ENCODE data around the gene RAB38. TPM values are rescaled to one million over a fixed set of nuclear protein-coding genes. Genes with fewer than 3 reads are reported as not detected.

The RAB38 gene
- total and polyA plus RNA-seq, 2 donors from 2014 or later = 5.2 to 8.1 TPM

DNA sequence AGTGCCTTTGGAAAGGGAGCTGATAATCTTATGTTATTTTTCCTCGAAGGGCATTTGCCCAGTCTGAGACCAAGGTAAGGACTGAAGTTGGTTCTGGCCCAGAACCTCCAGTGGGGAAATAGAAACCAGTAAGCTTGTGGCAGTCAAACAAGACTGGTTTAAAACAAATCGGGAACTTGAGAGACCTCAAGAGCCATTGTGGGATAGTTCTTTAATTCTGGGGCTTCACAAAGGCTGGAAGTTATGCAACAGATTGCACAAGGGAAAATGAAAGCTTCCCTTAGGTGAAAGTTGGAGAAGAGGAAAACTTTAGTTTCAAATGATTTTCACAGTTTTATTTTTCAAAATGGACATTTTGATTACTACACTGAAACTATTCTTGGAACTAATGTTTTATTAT lies 33.5 kb upstream of the RAB38 start:
- DNase-seq = no peak
- FAIRE-seq = no peak

DNA sequence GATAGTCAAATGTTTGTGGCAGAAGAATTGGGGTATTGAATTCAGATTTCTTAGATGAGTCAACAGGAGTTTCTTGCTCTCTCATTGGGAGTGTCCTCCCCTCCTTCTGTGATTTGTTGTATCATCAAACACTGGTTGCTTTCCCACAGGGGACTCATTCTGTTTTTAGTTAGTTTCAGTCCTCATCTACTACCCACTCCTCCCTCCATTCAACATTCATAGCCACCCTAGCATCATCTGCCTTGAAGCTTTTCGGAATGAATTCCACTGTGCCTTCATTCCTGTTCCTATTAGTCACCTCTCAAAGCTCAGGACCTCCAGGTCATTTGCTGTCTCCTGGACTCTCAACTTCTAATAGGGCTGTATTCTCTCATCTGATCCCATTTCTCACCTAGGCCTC lies 31.5 kb upstream of the RAB38 start:
- TF ChIP-seq, protein P1, sequence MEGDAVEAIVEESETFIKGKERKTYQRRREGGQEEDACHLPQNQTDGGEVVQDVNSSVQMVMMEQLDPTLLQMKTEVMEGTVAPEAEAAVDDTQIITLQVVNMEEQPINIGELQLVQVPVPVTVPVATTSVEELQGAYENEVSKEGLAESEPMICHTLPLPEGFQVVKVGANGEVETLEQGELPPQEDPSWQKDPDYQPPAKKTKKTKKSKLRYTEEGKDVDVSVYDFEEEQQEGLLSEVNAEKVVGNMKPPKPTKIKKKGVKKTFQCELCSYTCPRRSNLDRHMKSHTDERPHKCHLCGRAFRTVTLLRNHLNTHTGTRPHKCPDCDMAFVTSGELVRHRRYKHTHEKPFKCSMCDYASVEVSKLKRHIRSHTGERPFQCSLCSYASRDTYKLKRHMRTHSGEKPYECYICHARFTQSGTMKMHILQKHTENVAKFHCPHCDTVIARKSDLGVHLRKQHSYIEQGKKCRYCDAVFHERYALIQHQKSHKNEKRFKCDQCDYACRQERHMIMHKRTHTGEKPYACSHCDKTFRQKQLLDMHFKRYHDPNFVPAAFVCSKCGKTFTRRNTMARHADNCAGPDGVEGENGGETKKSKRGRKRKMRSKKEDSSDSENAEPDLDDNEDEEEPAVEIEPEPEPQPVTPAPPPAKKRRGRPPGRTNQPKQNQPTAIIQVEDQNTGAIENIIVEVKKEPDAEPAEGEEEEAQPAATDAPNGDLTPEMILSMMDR (IDR thresholded peaks at IDR 0.05; ENCODE audit: borderline replicate concordance, extremely low read depth, insufficient read depth) = no peak
- Histone ChIP-seq H3K4me1 (ENCODE audit: control insufficient read depth in 2 of 3, insufficient read depth in 2 of 3, low read depth in 1 of 3, low read length in 3 of 3) (no peaks in the 10 kb centered on the region), H3K9ac (ENCODE audit: low read length in 3 of 3) (no peak overlapping the region), H3K27me3 (ENCODE audit: control insufficient read depth, insufficient read depth, low read length) (no peaks in the 10 kb centered on the region), H3K4me3 (ENCODE audit: low read length in 3 of 3) (no peak overlapping the region), H3K36me3 (ENCODE audit: control insufficient read depth in 2 of 3, insufficient read depth in 3 of 3, low read length in 3 of 3) (no peaks in the 10 kb centered on the region), H3K27ac (ENCODE audit: low read depth in 2 of 2, low read length in 2 of 2) (no peak overlapping the region), H3K9me3 (ENCODE audit: control insufficient read depth in 2 of 3, insufficient read depth in 1 of 3, low read length in 3 of 3) (no peaks in the 10 kb centered on the region)
- FAIRE-seq (no peak), DNase-seq (no peak)
- intact Hi-C loops (cut with DNase I) = no loop called here

More for the DNA sequence above, 33.5 kb upstream of the RAB38 start:
- TF ChIP-seq, protein P1 (IDR thresholded peaks at IDR 0.05; ENCODE audit: borderline replicate concordance, extremely low read depth, insufficient read depth) = no peak
- no peak overlapping the region for H3K4me3 ChIP-seq (ENCODE audit: low read length in 3 of 3)
- no peaks in the 10 kb centered on the region for H3K36me3 ChIP-seq (ENCODE audit: control insufficient read depth in 2 of 3, insufficient read depth in 3 of 3, low read length in 3 of 3)
- no peaks in the 10 kb centered on the region for H3K9me3 ChIP-seq (ENCODE audit: control insufficient read depth in 2 of 3, insufficient read depth in 1 of 3, low read length in 3 of 3)
- no peak overlapping the region for H3K9ac ChIP-seq (ENCODE audit: low read length in 3 of 3)
- no peaks in the 10 kb centered on the region for H3K27me3 ChIP-seq (ENCODE audit: control insufficient read depth, insufficient read depth, low read length)
- H3K27ac ChIP-seq (ENCODE audit: low read depth in 2 of 2, low read length in 2 of 2) = no peak overlapping the region
- no peaks in the 10 kb centered on the region for H3K4me1 ChIP-seq (ENCODE audit: control insufficient read depth in 2 of 3, insufficient read depth in 2 of 3, low read depth in 1 of 3, low read length in 3 of 3)
- intact Hi-C loops (cut with DNase I) = no loop called here

DNA sequence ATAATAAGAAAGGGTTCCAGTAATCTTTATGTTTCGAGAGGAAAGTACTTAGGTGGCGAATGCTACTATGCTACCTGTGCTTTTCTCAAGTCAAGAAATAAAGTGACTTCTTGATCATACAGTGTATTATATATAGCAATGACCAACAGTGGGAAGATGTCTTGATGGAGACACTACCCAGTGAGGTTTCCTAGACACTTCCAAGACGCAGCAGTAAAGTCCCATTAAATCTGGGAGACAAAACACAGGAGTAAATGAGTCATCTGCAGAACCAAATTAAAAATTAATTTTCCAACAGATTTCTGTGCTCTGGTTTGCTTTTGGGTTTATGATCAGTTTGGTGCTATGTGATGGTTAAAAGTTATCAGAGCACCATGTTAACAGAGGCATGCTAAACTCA lies 29.1 kb upstream of the RAB38 start:
- Histone ChIP-seq H3K9me3 (ENCODE audit: control insufficient read depth in 2 of 3, insufficient read depth in 1 of 3, low read length in 3 of 3) (no peaks in the 10 kb centered on the region), H3K4me3 (ENCODE audit: low read length in 3 of 3) (no peak overlapping the region), H3K27me3 (ENCODE audit: control insufficient read depth, insufficient read depth, low read length) (no peaks in the 10 kb centered on the region), H3K27ac (ENCODE audit: low read depth in 2 of 2, low read length in 2 of 2) (no peak overlapping the region), H3K4me1 (ENCODE audit: control insufficient read depth in 2 of 3, insufficient read depth in 2 of 3, low read depth in 1 of 3, low read length in 3 of 3) (no peaks in the 10 kb centered on the region), H3K9ac (ENCODE audit: low read length in 3 of 3) (no peak overlapping the region), H3K36me3 (ENCODE audit: control insufficient read depth in 2 of 3, insufficient read depth in 3 of 3, low read length in 3 of 3) (no peaks in the 10 kb centered on the region)
- DNase-seq = no peak
- no peak for FAIRE-seq
- TF ChIP-seq, protein P1 (IDR thresholded peaks at IDR 0.05; ENCODE audit: borderline replicate concordance, extremely low read depth, insufficient read depth) = no peak
- intact Hi-C loops (cut with DNase I) = no loop called here

DNA sequence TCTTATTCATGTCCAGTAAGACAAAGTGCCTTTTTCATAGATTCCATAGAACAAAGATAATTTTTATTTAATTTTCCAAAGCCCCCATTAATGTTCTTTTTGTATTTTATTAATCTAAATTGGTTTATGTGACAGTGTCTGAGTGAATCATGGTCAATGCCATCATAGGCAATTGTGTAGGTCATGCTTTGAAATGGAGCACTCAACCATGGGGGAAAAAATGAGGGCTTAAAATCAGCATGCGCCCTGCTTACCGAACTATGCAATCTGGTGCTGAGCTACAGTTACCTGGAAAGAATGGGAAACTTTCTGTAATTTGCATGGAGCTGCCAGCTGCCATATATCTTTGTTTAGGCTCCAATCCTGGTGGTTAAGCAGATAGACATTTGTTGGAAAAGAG lies 28.4 kb upstream of the RAB38 start:
- intact Hi-C loops (cut with DNase I) = no loop called here
- TF ChIP-seq, protein P1 (IDR thresholded peaks at IDR 0.05; ENCODE audit: borderline replicate concordance, extremely low read depth, insufficient read depth) = no peak
- FAIRE-seq = no peak
- H3K36me3 ChIP-seq (ENCODE audit: control insufficient read depth in 2 of 3, insufficient read depth in 3 of 3, low read length in 3 of 3) = no peaks in the 10 kb centered on the region
- H3K27me3 ChIP-seq (ENCODE audit: control insufficient read depth, insufficient read depth, low read length) = no peaks in the 10 kb centered on the region
- H3K27ac ChIP-seq (ENCODE audit: low read depth in 2 of 2, low read length in 2 of 2) = no peak overlapping the region
- H3K4me1 ChIP-seq (ENCODE audit: control insufficient read depth in 2 of 3, insufficient read depth in 2 of 3, low read depth in 1 of 3, low read length in 3 of 3) = no peaks in the 10 kb centered on the region
- no peak for DNase-seq
- H3K4me3 ChIP-seq (ENCODE audit: low read length in 3 of 3) = no peak overlapping the region
- no peaks in the 10 kb centered on the region for H3K9me3 ChIP-seq (ENCODE audit: control insufficient read depth in 2 of 3, insufficient read depth in 1 of 3, low read length in 3 of 3)
- H3K9ac ChIP-seq (ENCODE audit: low read length in 3 of 3) = no peak overlapping the region
